Gastroesophageal sphincter (tissue), 3 donors: ENCODE data around the gene PRDM13.

ENCODE experiments used
- POLR2AphosphoS5 ChIP-seq: sonication (generic); formaldehyde crosslinking; IDR thresholded peaks from one replicate; pipeline ENCODE4 v1.6.1; 2017; ENCODE audit warnings: antibody characterized with exemption
- TF ChIP-seq, protein P1 (sequence below), 4 experiments: fragments of 200-600 bp in 2 of 4; fragments of 450-650 bp in 2 of 4; sonication (generic) in 1 of 4; IDR thresholded peaks; one replicate each; pipeline ENCODE4 v1.5.1; 2017 to 2019; ENCODE audit warnings: antibody characterized with exemption in 4 of 4, mild to moderate bottlenecking in 2 of 4, moderate library complexity in 2 of 4

DNA sequence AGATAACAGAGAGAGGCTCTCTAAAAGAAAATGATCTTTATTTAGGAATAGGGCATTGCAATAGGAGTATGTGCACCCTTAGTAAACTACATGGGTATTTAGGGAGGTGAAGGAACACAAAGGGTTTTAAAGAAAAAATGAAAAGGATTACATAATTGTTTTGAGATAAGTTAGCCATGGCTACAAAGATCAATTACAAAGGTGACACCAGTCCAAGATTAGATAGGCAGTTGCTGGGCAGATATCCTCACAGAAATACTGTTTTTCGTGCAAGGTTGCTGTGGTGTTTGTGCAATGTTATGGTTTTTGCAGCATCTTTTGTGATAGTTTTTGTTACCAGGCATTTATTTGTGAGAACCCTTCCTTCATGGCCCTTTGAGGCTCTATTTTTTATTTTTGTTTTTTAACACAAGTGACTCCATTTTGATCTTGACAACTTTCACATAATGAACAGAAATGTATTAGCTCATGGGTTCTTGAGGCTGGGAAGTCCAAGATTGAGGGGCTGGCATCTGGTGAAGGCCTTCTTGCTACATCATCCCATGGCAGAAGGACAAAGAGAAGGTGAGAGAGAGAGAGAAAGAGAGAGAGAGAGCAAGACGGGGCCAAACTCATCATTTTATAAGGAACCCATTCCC lies 32.5 kb upstream of the PRDM13 start:
- TF ChIP-seq POLR2AphosphoS5: no peak
- TF ChIP-seq, protein P1, sequence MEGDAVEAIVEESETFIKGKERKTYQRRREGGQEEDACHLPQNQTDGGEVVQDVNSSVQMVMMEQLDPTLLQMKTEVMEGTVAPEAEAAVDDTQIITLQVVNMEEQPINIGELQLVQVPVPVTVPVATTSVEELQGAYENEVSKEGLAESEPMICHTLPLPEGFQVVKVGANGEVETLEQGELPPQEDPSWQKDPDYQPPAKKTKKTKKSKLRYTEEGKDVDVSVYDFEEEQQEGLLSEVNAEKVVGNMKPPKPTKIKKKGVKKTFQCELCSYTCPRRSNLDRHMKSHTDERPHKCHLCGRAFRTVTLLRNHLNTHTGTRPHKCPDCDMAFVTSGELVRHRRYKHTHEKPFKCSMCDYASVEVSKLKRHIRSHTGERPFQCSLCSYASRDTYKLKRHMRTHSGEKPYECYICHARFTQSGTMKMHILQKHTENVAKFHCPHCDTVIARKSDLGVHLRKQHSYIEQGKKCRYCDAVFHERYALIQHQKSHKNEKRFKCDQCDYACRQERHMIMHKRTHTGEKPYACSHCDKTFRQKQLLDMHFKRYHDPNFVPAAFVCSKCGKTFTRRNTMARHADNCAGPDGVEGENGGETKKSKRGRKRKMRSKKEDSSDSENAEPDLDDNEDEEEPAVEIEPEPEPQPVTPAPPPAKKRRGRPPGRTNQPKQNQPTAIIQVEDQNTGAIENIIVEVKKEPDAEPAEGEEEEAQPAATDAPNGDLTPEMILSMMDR (IDR thresholded peaks at IDR 0.05): no peak
